ENCODE data around the gene CUX1. TPM values are rescaled to one million over a fixed set of nuclear protein-coding genes. Genes with fewer than 3 reads are reported as not detected.

The CUX1 gene
- total RNA-seq, 1 experiment from 2014 or later = 53.5 TPM

DNA sequence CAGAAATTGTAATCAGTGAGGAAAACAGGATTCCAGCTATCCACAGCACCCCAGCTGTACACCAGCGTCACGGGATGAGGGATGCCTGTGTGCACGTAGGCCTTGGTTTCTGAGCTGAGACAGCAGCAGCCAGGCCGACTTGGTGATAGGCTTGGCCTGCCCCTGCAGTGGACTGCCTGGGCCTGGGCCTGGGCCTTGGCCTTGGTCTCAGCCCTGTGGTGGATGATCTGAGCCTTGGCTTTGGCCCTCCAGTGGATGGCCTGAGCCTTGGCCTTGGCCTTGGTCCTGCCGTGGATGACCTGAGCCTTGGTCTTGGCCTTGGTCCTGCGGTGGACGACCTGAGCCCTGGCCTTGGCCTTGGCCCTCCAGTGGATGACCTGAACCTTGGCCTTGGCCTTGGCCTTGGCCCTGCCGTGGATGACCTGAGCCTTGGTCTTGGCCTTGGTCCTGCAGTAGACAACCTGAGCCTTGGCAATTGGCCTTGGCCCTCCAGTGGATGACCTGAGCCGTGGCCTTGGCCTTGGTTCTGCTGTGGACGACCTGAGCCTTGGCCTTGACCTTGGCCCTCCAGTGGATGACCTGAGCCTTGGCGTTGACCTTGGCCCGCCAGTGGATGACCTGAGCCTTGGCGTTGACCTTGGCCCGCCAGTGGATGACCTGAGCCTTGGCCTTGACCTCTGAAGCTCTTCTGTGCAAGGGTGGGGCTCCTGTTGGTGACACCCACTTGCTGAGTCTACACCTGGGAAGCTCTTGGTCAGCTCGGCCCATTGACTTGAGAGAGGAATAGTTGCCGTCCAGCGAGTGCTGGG is 93.8 kb downstream of the CUX1 start:
- no peak overlapping the region for H3K27ac Mint-ChIP-seq
- no peak overlapping the region for H3K4me3 Mint-ChIP-seq
- no peak overlapping the region for H3K23ac ChIP-seq (ENCODE audit: insufficient read length, low read depth, low read length)
- H2BK12ac ChIP-seq (ENCODE audit: insufficient read length, low read depth, low read length) = no peak overlapping the region
- H3K14ac ChIP-seq (ENCODE audit: insufficient read depth, low read length) = peak overlapping the region; percentile 60; the same call in 1 of the 2 replicates
- TF ChIP-seq, protein P1, sequence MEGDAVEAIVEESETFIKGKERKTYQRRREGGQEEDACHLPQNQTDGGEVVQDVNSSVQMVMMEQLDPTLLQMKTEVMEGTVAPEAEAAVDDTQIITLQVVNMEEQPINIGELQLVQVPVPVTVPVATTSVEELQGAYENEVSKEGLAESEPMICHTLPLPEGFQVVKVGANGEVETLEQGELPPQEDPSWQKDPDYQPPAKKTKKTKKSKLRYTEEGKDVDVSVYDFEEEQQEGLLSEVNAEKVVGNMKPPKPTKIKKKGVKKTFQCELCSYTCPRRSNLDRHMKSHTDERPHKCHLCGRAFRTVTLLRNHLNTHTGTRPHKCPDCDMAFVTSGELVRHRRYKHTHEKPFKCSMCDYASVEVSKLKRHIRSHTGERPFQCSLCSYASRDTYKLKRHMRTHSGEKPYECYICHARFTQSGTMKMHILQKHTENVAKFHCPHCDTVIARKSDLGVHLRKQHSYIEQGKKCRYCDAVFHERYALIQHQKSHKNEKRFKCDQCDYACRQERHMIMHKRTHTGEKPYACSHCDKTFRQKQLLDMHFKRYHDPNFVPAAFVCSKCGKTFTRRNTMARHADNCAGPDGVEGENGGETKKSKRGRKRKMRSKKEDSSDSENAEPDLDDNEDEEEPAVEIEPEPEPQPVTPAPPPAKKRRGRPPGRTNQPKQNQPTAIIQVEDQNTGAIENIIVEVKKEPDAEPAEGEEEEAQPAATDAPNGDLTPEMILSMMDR (conservative IDR thresholded peaks at IDR 0.05) = no peak
- H3K79me2 ChIP-seq (ENCODE audit: insufficient read depth, low read length) = peaks cover 19% of the 10 kb centered on the region
- no peak overlapping the region for H3K18ac ChIP-seq (ENCODE audit: insufficient read length, low read depth, low read length)
- H3K9me3 Mint-ChIP-seq = no peaks in the 10 kb centered on the region
- H4K5ac ChIP-seq (ENCODE audit: insufficient read length, low read depth, low read length) = no peak overlapping the region
- peaks cover 6% of the 10 kb centered on the region; the same call in 1 of the 2 replicates for H3K4me1 ChIP-seq (ENCODE audit: insufficient read depth, low read length)
- no peak overlapping the region for H4K8ac ChIP-seq (replicated peaks; ENCODE audit: insufficient read length, low read depth, low read length)
- H3K4me2 ChIP-seq (ENCODE audit: insufficient read depth, insufficient read length, low read length) = no peak overlapping the region
- no peak overlapping the region for H2AFZ ChIP-seq (ENCODE audit: low read length)
- no peak overlapping the region for H4K91ac ChIP-seq (ENCODE audit: insufficient read length, low read depth, low read length)
- no peak overlapping the region for H2AK5ac ChIP-seq (ENCODE audit: insufficient read length, low read length)
- no peaks in the 10 kb centered on the region for H3K9me3 ChIP-seq (ENCODE audit: control insufficient read depth, low read depth, low read length)
- H4K20me1 ChIP-seq (ENCODE audit: control insufficient read depth, insufficient read depth, insufficient read length) = peaks cover 4% of the 10 kb centered on the region
- H2BK120ac ChIP-seq (ENCODE audit: low read depth, low read length, poor library complexity, severe bottlenecking) = no peak overlapping the region
- peaks cover 7% of the 10 kb centered on the region for H3K79me1 ChIP-seq (ENCODE audit: insufficient read depth, low read depth, low read length, poor library complexity, severe bottlenecking)
- H3K56ac ChIP-seq (ENCODE audit: insufficient read length, low read depth, low read length) = no peak overlapping the region
- H3K4ac ChIP-seq (ENCODE audit: low read depth, low read length) = no peak overlapping the region
- H3K4me1 Mint-ChIP-seq = peaks cover 28 to 32% of the 10 kb centered on the region in 2 experiments
- H3T11ph ChIP-seq (ENCODE audit: low read length) = no peak overlapping the region
- no CpG with 5 or more reads among the region's 17 CpGs for WGBS (ENCODE audit: extremely low coverage, insufficient read length, low lambda C conversion rate)
- H2BK15ac ChIP-seq (ENCODE audit: low read depth, low read length) = no peak overlapping the region
- no peak overlapping the region for H3K9ac ChIP-seq (ENCODE audit: extremely low read depth, insufficient read length, low read length)
- no peaks in the 10 kb centered on the region for H3K27me3 ChIP-seq (ENCODE audit: insufficient read depth, low read length)
- H3K27me3 Mint-ChIP-seq (ENCODE audit: low read depth) = no peaks in the 10 kb centered on the region
- DNase-seq = no peak
- no peaks in the 10 kb centered on the region for H3K23me2 ChIP-seq (ENCODE audit: insufficient read length, low read depth, low read length, poor library complexity, severe bottlenecking)
- H2BK20ac ChIP-seq (ENCODE audit: low read depth, low read length, poor library complexity, severe bottlenecking) = no peak overlapping the region
- peaks cover 0 to 10% (median 9%) of the 10 kb centered on the region in 3 experiments; a peak in 5 of 7 replicates for H3K36me3 Mint-ChIP-seq (ENCODE audit: insufficient read depth in 1 of 3, low read depth in 3 of 3)
- H3K27ac ChIP-seq (ENCODE audit: insufficient read length, low read depth, low read length) = no peak overlapping the region
- H2BK5ac ChIP-seq (ENCODE audit: insufficient read length, low read length) = no peak overlapping the region

All from H9 (cell line).